Measurements from ENCODE around the gene NMBR.
"Not testable (repeated sequence)": the region's sequence is repeated elsewhere in the genome, so short reads cannot be mapped to it uniquely, and the experiment has no call there.

Gene NMBR

DNA sequence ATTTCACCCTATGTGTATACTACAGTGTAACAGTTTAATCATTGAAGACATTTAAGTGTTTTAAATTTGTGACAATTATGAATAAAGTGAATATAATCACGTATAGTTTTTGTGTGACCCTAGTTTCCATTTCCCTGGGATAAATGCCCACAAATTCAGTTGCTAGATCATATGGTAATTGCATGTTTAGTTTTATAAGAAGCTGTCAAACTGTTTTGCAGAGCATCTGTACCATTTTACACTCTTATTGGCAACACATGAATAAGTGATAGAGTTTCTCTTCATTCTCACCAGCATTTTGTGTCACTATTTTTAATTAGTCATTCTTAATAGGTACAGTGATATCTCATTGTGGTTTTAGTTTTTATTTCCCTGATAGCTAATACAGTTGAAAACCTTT lies 7.4 kb upstream of the NMBR start:
- no peak overlapping the region for H3K56ac ChIP-seq (ENCODE audit: low read length)
- no peak overlapping the region for H4K5ac ChIP-seq (ENCODE audit: low read length)
- peaks cover 24% of the 10 kb centered on the region for H3K79me2 ChIP-seq (ENCODE audit: control insufficient read depth, insufficient read depth, low read length)
- H2BK15ac ChIP-seq (replicated peaks; ENCODE audit: low read depth), result no peak overlapping the region
- no peak overlapping the region for H3K4me2 ChIP-seq (ENCODE audit: low read length)
- H3K36me3 ChIP-seq (ENCODE audit: control insufficient read depth, insufficient read depth, low read length), result no peaks in the 10 kb centered on the region
- no peak overlapping the region for H4K8ac ChIP-seq (ENCODE audit: low read depth, low read length)
- H3K4me1 ChIP-seq (ENCODE audit: control insufficient read depth, low read depth, low read length), result no peaks in the 10 kb centered on the region
- no CpG with 5 or more reads among the region's 1 CpG for WGBS (ENCODE audit: extremely low coverage, insufficient coverage, low lambda C conversion rate)
- no peak overlapping the region for H3K4me3 ChIP-seq (ENCODE audit: low read length)
- H2BK5ac ChIP-seq (ENCODE audit: low read length), result no peak overlapping the region
- no peak overlapping the region for H2AK5ac ChIP-seq (ENCODE audit: low read length)
- no peak overlapping the region for H3K18ac ChIP-seq (ENCODE audit: low read length)
- DNase-seq, result no peak
- no peak overlapping the region for H3K23ac ChIP-seq (ENCODE audit: low read length)
- H3K79me1 ChIP-seq (ENCODE audit: low read length), result peaks cover 2% of the 10 kb centered on the region
- no peak overlapping the region for H3K27ac ChIP-seq (ENCODE audit: low read depth, low read length)
- no peak overlapping the region for H3K4ac ChIP-seq (ENCODE audit: low read depth, low read length)
- H3K9ac ChIP-seq (ENCODE audit: low read length), result no peak overlapping the region
- H3K27me3 ChIP-seq (ENCODE audit: insufficient read depth, low read length, poor library complexity), result no peaks in the 10 kb centered on the region
- no peak overlapping the region for H2BK120ac ChIP-seq (ENCODE audit: low read depth, low read length)

GRCh38 chr6:142153196-142153595 lies 6.3 kb upstream of the NMBR start:
- Histone ChIP-seq H3K9ac (ENCODE audit: low read length) (no peak overlapping the region), H3K56ac (ENCODE audit: low read length) (no peak overlapping the region), H3K79me1 (ENCODE audit: low read length) (peaks cover 3% of the 10 kb centered on the region), H2BK15ac (replicated peaks; ENCODE audit: low read depth) (no peak overlapping the region), H3K18ac (ENCODE audit: low read length) (no peak overlapping the region), H3K4ac (ENCODE audit: low read depth, low read length) (no peak overlapping the region), H4K8ac (ENCODE audit: low read depth, low read length) (no peak overlapping the region), H3K4me3 (ENCODE audit: low read length) (no peak overlapping the region), H2AK5ac (ENCODE audit: low read length) (no peak overlapping the region), H3K27ac (ENCODE audit: low read depth, low read length) (no peak overlapping the region), H4K5ac (ENCODE audit: low read length) (no peak overlapping the region), H3K36me3 (ENCODE audit: control insufficient read depth, insufficient read depth, low read length) (no peaks in the 10 kb centered on the region), H3K27me3 (ENCODE audit: insufficient read depth, low read length, poor library complexity) (no peaks in the 10 kb centered on the region), H2BK120ac (ENCODE audit: low read depth, low read length) (no peak overlapping the region), H3K23ac (ENCODE audit: low read length) (no peak overlapping the region), H3K79me2 (ENCODE audit: control insufficient read depth, insufficient read depth, low read length) (peaks cover 31% of the 10 kb centered on the region), H2BK5ac (ENCODE audit: low read length) (no peak overlapping the region), H3K4me1 (ENCODE audit: control insufficient read depth, low read depth, low read length) (peaks cover under 1% of the 10 kb centered on the region), H3K4me2 (ENCODE audit: low read length) (no peak overlapping the region)
- DNase-seq, result no peak
- no CpG with 5 or more reads among the region's 2 CpGs for WGBS (ENCODE audit: extremely low coverage, insufficient coverage, low lambda C conversion rate)

DNA sequence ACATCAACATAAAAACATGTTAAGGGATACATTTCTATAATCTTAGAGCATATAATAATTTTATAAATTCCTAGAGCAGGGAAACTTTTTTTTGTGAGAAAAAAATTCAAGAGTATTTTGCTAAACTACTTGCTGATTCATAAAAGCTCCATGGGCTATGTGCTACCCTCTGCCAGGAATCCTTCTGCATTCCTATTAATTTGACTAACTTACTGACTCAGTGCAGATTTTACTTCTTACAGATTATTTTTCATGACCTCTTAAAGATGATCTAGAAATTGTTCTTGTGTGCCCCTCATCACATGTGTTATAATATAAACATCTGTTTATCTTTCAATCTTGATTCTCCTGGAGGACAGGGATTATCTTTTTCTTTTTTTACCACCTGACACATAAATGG lies 5.8 kb upstream of the NMBR start:
- H2BK120ac ChIP-seq (ENCODE audit: low read depth, low read length), result no peak overlapping the region
- H3K79me1 ChIP-seq (ENCODE audit: low read length), result peaks cover 4% of the 10 kb centered on the region
- no peak overlapping the region for H2BK5ac ChIP-seq (ENCODE audit: low read length)

DNA sequence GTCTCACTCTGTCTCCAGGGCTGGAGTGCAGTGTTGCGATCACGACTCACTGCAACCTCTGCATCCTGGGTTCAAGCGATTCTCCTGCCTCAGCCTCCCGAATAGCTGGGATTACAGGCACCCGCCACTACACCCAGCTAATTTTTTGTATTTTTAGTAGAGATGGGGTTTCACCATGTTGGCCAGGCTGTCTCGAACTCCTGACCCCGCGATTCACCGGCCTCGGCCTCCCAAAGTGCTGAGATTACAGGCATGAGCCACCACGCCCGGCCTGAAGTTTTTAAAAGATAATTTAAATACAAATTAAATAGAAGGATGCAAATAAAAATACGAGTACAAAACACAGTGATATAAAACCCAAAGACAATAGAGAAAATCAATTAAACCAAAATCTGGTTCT lies 5.4 kb downstream of the NMBR start:
- not testable (repeated sequence) for H2BK5ac ChIP-seq (ENCODE audit: low read length); H3K4me2 ChIP-seq (ENCODE audit: low read length); H3K27me3 ChIP-seq (ENCODE audit: insufficient read depth, low read length, poor library complexity); H3K23ac ChIP-seq (ENCODE audit: low read length); H3K4ac ChIP-seq (ENCODE audit: low read depth, low read length); H4K8ac ChIP-seq (ENCODE audit: low read depth, low read length); H2AK5ac ChIP-seq (ENCODE audit: low read length); H3K56ac ChIP-seq (ENCODE audit: low read length); H3K9ac ChIP-seq (ENCODE audit: low read length); H3K79me1 ChIP-seq (ENCODE audit: low read length); H3K18ac ChIP-seq (ENCODE audit: low read length); DNase-seq; H3K27ac ChIP-seq (ENCODE audit: low read depth, low read length); H3K79me2 ChIP-seq (ENCODE audit: control insufficient read depth, insufficient read depth, low read length); H4K5ac ChIP-seq (ENCODE audit: low read length); H2BK15ac ChIP-seq (replicated peaks; ENCODE audit: low read depth); H2BK120ac ChIP-seq (ENCODE audit: low read depth, low read length); H3K4me3 ChIP-seq (ENCODE audit: low read length); H3K36me3 ChIP-seq (ENCODE audit: control insufficient read depth, insufficient read depth, low read length); H3K4me1 ChIP-seq (ENCODE audit: control insufficient read depth, low read depth, low read length)
- WGBS (ENCODE audit: extremely low coverage, insufficient coverage, low lambda C conversion rate), result no CpG with 5 or more reads among the region's 13 CpGs

More for the DNA sequence above, 5.8 kb upstream of the NMBR start:
- H3K4me1 ChIP-seq (ENCODE audit: control insufficient read depth, low read depth, low read length), result peaks cover 1% of the 10 kb centered on the region
- peaks cover 34% of the 10 kb centered on the region for H3K79me2 ChIP-seq (ENCODE audit: control insufficient read depth, insufficient read depth, low read length)
- no peak overlapping the region for H4K5ac ChIP-seq (ENCODE audit: low read length)
- H2BK15ac ChIP-seq (replicated peaks; ENCODE audit: low read depth), result no peak overlapping the region
- H3K9ac ChIP-seq (ENCODE audit: low read length), result no peak overlapping the region
- H3K36me3 ChIP-seq (ENCODE audit: control insufficient read depth, insufficient read depth, low read length), result no peaks in the 10 kb centered on the region
- no peak overlapping the region for H2AK5ac ChIP-seq (ENCODE audit: low read length)
- no peak overlapping the region for H3K4ac ChIP-seq (ENCODE audit: low read depth, low read length)
- no peak overlapping the region for H4K8ac ChIP-seq (ENCODE audit: low read depth, low read length)
- no peak overlapping the region for H3K27ac ChIP-seq (ENCODE audit: low read depth, low read length)
- no peak overlapping the region for H3K18ac ChIP-seq (ENCODE audit: low read length)
- H3K56ac ChIP-seq (ENCODE audit: low read length), result no peak overlapping the region
- no peak for DNase-seq
- H3K23ac ChIP-seq (ENCODE audit: low read length), result no peak overlapping the region
- H3K4me3 ChIP-seq (ENCODE audit: low read length), result no peak overlapping the region
- no peak overlapping the region for H3K4me2 ChIP-seq (ENCODE audit: low read length)
- no peaks in the 10 kb centered on the region for H3K27me3 ChIP-seq (ENCODE audit: insufficient read depth, low read length, poor library complexity)

- Histone ChIP-seq H4K5ac (ENCODE audit: low read length) (no peak overlapping the region), H3K56ac (ENCODE audit: low read length) (no peak overlapping the region), H3K36me3 (ENCODE audit: control insufficient read depth, insufficient read depth, low read length) (no peaks in the 10 kb centered on the region), H3K27ac (ENCODE audit: low read depth, low read length) (no peak overlapping the region), H2BK5ac (ENCODE audit: low read length) (no peak overlapping the region), H2BK120ac (ENCODE audit: low read depth, low read length) (no peak overlapping the region), H3K79me1 (ENCODE audit: low read length) (no peaks in the 10 kb centered on the region), H3K27me3 (ENCODE audit: insufficient read depth, low read length, poor library complexity) (no peaks in the 10 kb centered on the region), H3K79me2 (ENCODE audit: control insufficient read depth, insufficient read depth, low read length) (no peaks in the 10 kb centered on the region), H3K9ac (ENCODE audit: low read length) (no peak overlapping the region), H3K18ac (ENCODE audit: low read length) (no peak overlapping the region), H3K4me2 (ENCODE audit: low read length) (no peak overlapping the region), H3K23ac (ENCODE audit: low read length) (no peak overlapping the region), H2BK15ac (replicated peaks; ENCODE audit: low read depth) (no peak overlapping the region), H2AK5ac (ENCODE audit: low read length) (no peak overlapping the region), H3K4me1 (ENCODE audit: control insufficient read depth, low read depth, low read length) (no peaks in the 10 kb centered on the region), H4K8ac (ENCODE audit: low read depth, low read length) (no peak overlapping the region), H3K4me3 (ENCODE audit: low read length) (no peak overlapping the region), H3K4ac (ENCODE audit: low read depth, low read length) (no peak overlapping the region)
- no CpG with 5 or more reads among the region's 2 CpGs for WGBS (ENCODE audit: extremely low coverage, insufficient coverage, low lambda C conversion rate)
- no peak for DNase-seq
Observed at GRCh38 chr6:142138876-142139275, 8.0 kb downstream of the NMBR start.

GRCh38 chr6:142132625-142133024 lies 14.3 kb downstream of the NMBR start, which contains the start of gene GJE1:
GJE1 (plus strand) TSS chr6:142132925; CDS start chr6:142133159, 234 bp downstream.
- no peaks in the 10 kb centered on the region for H3K36me3 ChIP-seq (ENCODE audit: control insufficient read depth, insufficient read depth, low read length)
- H2BK120ac ChIP-seq (ENCODE audit: low read depth, low read length), result no peak within 1 kb of the TSS
- no peak for DNase-seq
- H3K4me2 ChIP-seq (ENCODE audit: low read length), result no peak within 1 kb of the TSS
- no peak within 1 kb of the TSS for H2AK5ac ChIP-seq (ENCODE audit: low read length)
- no peak within 1 kb of the TSS for H4K5ac ChIP-seq (ENCODE audit: low read length)
- no peaks in the 10 kb centered on the region for H3K27me3 ChIP-seq (ENCODE audit: insufficient read depth, low read length, poor library complexity)
- no peak within 1 kb of the TSS for H3K4me3 ChIP-seq (ENCODE audit: low read length)
- H3K79me1 ChIP-seq (ENCODE audit: low read length), result no peaks in the 10 kb centered on the region
- no peak within 1 kb of the TSS for H3K56ac ChIP-seq (ENCODE audit: low read length)
- no peak within 1 kb of the TSS for H3K18ac ChIP-seq (ENCODE audit: low read length)
- H3K27ac ChIP-seq (ENCODE audit: low read depth, low read length), result no peak within 1 kb of the TSS
- H3K9ac ChIP-seq (ENCODE audit: low read length), result no peak within 1 kb of the TSS
- H2BK15ac ChIP-seq (replicated peaks; ENCODE audit: low read depth), result no peak within 1 kb of the TSS
- H3K23ac ChIP-seq (ENCODE audit: low read length), result no peak within 1 kb of the TSS
- no peak within 1 kb of the TSS for H4K8ac ChIP-seq (ENCODE audit: low read depth, low read length)
- no CpG with 5 or more reads among the region's 1 CpG for WGBS (ENCODE audit: extremely low coverage, insufficient coverage, low lambda C conversion rate)
- H3K4me1 ChIP-seq (ENCODE audit: control insufficient read depth, low read depth, low read length), result no peaks in the 10 kb centered on the region
- no peaks in the 10 kb centered on the region for H3K79me2 ChIP-seq (ENCODE audit: control insufficient read depth, insufficient read depth, low read length)
- H3K4ac ChIP-seq (ENCODE audit: low read depth, low read length), result no peak within 1 kb of the TSS
- no peak within 1 kb of the TSS for H2BK5ac ChIP-seq (ENCODE audit: low read length)

All from mesendoderm (in vitro differentiated cells).